Brain pericyte (primary cell): ENCODE data around the gene MYZAP.

Source experiments
- DNase-seq: peaks from one replicate; pipeline ENCODE4 v3.0.0-alpha.2; 2012; ENCODE audit warnings: low read depth, low spot score

The MYZAP gene

GRCh38 chr15:57696146-57696545 lies 104.4 kb downstream of the MYZAP start:
- DNase-seq: no peak

DNA sequence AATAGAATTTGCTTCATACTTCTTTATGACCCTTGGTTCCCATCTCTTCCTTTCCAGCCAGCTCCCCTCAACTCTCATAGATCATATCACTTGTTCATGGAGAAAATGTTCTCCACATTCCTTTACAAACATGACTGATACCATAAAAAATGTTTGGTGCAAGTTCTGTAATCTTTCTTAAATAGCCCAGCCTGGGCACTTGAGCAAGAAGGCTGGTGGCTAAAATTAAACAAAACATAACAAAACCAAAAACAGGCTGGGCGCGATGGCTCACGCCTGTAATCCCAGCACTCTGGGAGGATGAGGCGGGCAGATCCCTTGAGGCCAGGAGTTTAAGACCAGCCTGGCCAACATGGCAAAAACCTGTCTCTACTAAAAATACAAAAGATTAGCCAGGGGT lies 105.9 kb downstream of the MYZAP start:
- DNase-seq: no peak

GRCh38 chr15:57698243-57698642 lies 106.5 kb downstream of the MYZAP start:
- no peak for DNase-seq

DNA sequence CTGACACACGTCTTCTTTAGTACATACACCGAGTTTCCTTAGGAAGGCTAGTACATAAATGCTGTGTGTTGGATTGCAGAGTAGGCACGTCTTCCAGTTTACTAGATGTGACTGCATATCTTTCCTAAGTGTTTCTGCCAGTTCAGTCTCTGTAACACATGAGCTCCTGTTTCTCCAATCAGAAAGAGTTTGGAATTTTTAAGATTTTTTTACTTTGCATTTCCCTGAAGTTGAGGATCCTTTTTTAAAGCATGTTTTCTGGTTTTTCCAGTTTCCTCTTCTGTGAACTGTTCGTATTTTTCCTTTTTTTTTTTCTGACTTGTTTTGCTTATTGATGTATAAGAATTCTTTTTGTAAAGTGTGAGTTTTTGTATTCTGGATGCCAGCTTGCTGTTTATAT lies 107.3 kb downstream of the MYZAP start:
- no peak for DNase-seq

- DNase-seq: no peak
Observed at GRCh38 chr15:57703387-57703786, 111.7 kb downstream of the MYZAP start.

GRCh38 chr15:57704441-57704840 lies 112.7 kb downstream of the MYZAP start:
- DNase-seq: no peak

GRCh38 chr15:57705746-57706404 lies 114.2 kb downstream of the MYZAP start:
- no peak for DNase-seq

DNA sequence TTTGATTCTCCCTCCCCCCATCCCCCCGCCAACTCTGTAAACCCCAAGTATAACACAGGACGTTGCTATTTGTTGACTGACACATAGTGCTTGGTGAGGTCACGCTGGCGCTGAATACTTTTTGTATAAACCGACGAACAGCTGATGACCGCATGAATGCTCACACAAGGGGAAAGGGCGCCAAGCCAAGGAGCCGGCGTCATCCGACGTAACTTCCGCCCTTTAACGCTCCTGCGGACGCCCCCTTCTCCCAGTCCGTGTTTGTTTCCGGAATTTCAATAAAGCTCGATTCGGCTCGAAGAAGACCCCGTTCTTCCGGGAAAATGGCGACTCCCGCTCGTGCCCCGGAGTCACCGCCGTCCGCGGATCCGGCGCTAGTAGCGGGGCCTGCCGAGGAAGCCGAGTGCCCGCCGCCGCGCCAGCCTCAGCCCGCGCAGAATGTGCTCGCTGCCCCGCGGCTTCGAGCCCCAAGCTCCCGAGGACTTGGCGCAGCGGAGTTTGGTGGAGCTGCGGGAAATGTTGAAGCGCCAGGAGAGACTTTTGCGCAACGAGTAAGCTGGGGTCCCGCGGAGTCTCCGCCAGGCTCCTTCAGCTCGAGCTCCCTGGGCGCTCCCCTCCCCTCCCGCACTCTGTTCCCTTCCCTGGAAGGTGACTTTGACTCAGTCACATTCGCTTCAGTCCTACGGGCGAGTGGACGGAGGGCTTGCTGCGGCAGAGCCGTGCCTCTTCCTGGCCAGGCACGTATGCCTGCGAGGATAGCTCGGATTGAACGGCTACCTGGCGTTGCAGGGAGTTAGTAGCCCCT lies 114.9 kb downstream of the MYZAP start, which contains the start of gene POLR2M:
Gene POLR2M (plus strand): TSS at position 310 of the 805 bp plus-strand sequence. CDS start 129 bp downstream, at position 439.
- DNase-seq: peak; percentile 92

- DNase-seq: no peak
Observed at GRCh38 chr15:57708047-57708446, 116.3 kb downstream of the MYZAP start.

GRCh38 chr15:57718309-57718708 lies 126.6 kb downstream of the MYZAP start:
- DNase-seq: no peak

DNA sequence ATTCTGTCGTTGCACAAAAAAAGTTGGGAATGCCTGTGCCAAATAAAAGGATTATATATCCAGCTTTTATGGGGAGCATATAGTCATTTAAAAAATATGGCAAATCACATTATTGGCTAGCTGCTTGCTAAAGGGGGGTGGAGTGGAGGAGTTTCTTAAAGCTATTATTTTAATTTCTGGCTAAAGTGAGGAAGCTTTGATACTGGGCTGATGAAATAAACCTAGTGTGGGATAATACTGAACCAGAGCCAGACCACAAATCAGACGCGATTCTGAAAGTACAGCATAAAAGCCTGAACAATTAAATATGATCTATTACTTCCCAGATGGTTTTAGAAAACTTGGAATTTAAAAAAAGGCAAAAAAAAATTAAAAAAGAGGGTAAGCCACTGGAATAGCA lies 129.2 kb downstream of the MYZAP start:
- DNase-seq: no peak

GRCh38 chr15:57726411-57726810 lies 134.7 kb downstream of the MYZAP start:
- no peak for DNase-seq

GRCh38 chr15:57727031-57727430 lies 135.3 kb downstream of the MYZAP start:
- no peak for DNase-seq

DNA sequence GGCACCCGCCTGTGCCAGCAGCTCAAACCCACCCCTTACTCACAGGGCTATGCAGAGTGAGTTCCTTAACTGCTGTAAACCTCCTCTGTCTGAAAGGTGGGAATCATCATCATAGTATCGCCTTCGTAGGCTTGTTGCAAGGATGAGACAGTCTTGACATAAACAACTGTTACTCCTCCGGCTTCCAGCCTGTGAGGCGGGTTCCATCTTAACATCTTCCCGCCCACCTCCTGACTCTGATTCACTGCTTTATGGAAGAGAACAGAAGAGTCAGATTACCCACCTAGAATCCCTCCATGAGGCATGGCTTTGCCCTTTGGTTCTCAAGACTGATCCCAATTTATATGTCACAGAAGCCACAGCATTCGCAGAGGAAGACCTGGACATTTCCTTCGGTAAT lies 136.7 kb downstream of the MYZAP start:
- no peak for DNase-seq

GRCh38 chr15:57730876-57731275 lies 139.2 kb downstream of the MYZAP start:
- DNase-seq: no peak

DNA sequence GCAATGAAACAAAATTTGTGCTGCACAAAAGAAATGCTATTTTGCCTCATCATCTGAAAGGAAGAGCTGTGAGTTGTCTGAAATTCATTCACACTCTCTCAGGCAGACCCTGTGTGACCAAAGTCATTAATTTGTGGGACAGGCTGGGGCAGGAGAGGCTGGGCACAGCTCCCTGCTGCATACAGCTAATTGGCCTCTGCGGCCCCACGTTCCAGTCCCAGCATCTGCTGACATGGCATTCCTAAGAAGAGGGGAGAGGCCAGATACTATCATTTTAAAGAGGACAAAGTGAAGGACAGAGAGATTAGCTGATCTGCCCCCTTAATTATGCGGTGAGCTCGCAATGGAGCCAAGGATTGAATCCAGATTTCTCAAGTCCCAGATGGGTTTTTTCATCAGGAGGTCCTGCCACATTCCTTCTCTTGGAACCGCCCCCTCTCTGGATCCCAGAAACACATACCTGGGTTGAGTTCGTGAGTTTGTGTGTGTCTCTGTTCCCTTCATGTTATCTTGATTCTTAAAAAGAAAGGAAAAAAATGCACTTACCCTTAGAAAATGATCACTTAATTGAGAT lies 139.9 kb downstream of the MYZAP start:
- DNase-seq: no peak

DNA sequence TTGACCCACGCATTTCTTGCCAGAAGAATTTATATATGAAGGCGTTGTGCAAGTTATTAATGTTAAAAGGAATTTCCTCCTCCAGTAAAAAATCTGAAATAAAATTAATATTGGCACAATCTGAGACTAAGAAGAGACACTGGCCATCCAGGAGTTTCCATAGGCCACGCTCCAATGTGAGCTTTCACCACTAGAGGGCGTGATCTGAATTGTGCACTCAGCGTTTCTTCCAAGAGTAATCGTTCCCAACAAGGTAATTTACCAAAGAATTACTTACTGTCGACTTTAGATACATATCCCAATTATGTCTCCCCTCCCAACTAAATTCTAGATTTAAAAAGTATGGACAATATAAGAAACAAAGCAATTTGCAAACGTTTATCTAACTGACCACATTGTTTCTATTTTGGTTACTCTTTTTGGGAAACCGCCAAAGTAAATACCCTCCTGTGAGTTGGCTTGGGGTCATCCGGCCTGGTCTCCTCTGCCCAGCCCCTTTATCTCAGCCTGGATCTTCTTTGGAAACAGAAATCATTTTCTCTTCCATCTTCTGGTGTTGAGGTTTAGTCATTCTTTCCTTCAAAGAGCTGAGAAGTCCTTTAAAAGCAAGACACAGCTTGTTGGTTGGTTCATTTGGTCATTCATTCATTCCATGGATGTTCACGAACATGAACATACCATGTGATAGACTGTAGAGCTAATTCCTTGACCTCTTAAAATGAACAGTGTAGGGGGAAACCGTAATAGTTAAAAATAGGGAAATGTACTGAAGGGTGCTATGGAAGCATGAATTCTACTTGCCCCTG lies 141.0 kb downstream of the MYZAP start:
- no peak for DNase-seq

DNA sequence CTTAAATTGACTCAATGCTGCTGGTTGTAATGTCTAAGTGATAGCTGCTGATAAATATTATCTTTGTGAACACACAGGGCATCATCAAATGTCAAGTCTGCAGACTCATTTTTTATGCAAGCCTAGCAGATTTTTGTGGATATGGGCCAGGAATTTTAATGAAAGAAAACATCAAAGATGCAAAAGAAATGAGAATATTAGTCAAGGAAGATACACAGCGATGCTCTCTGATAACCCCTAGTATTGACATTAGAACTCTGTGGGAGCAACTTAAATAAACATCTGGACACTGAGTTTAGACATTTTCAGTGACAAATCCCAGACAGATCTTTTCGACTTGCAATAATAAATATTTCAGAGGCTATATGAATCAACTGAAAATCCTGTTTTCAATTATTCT lies 143.2 kb downstream of the MYZAP start:
- no peak for DNase-seq
